Ishikawa (cell line): ENCODE results near the gene CCDC107.

Experiments
- CREB1 ChIP-seq: IDR thresholded peaks from 2 replicates; pipeline ENCODE4 v1.6.1; 2012; ENCODE audit warnings: low read depth
- EGR1 ChIP-seq: IDR thresholded peaks from 2 replicates; pipeline ENCODE4 v1.6.1; 2012
- EP300 ChIP-seq: IDR thresholded peaks from 2 replicates; pipeline ENCODE4 v1.6.1; 2012; ENCODE audit warnings: borderline replicate concordance
- RAD21 ChIP-seq: IDR thresholded peaks from 2 replicates; pipeline ENCODE4 v1.6.1; 2012; ENCODE audit warnings: low read depth
- TAF1 ChIP-seq: IDR thresholded peaks from 2 replicates; pipeline ENCODE4 v1.6.1; 2012; ENCODE audit warnings: low read depth, mild to moderate bottlenecking

DNA sequence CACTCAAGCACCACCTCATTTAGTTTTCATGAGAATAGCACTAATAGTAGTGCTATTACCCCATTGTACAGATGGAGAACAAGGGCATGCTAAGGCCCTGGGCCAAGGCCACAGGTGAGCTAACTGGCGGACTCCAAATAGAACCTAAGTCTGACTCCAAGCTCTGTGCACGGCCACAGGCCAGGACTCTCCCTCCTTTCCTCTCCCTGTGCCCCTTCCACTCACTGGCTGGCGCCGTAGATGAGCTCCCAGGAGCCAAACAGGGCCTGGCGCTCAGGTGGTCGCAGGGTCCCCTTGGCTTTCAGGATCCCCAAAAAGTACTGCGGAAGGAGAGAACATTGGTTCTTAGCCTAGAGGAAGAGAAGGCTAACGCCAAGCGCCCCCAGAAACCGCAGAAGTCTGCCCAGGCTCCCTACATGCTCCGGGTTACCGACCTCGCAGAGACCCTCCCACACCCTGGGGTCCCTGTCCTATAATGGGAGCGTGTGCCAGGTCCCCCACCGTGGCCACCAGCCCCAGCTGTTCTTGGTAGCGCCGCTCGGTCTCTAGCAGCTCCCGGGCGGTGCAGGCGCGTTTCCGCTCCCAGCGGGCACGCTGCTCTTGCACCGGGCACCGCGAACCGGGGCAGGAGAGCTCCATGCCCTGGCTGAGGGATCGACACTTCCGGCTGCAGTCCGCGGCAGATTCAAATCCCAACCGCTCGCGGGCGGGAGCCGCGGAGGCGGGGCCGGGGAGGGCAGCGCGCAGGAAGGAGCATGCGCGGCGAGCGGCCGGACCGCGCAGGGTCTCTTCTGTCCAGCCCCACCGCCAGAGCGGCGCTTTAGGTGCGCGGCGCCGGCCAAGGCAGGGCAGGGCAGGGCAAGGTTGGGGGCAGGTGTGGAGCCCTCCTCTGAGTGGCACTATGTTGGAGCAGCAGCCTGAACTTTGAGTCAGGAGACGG lies 6.7 kb downstream of the CCDC107 start, which contains the start of gene ARHGEF39:
- TF ChIP-seq EP300 (peak; percentile 52; the same call in 1 of the 2 replicates), EGR1 (no peak), TAF1 (peak; percentile 80), CREB1 (no peak), RAD21 (peak; percentile 41; the same call in 1 of the 2 replicates)
